OCI-LY3 (cell line): Measurements from ENCODE around the gene FNIP1.

Experiments
- EZH2phosphoT487 ChIP-seq: fragments of 200-600 bp; shearing (Covaris generic); IDR thresholded peaks from 2 replicates; pipeline ENCODE4 v1.6.1; 2018; ENCODE audit warnings: antibody characterized with exemption, mixed run types, low read depth
- TF ChIP-seq, protein P1 (sequence below): fragments of 200-600, 300-600 bp; sonication (generic); IDR thresholded peaks from 2 replicates; pipeline ENCODE4 v1.5.1; 2014; ENCODE audit warnings: antibody characterized with exemption, low read length, low read depth

DNA sequence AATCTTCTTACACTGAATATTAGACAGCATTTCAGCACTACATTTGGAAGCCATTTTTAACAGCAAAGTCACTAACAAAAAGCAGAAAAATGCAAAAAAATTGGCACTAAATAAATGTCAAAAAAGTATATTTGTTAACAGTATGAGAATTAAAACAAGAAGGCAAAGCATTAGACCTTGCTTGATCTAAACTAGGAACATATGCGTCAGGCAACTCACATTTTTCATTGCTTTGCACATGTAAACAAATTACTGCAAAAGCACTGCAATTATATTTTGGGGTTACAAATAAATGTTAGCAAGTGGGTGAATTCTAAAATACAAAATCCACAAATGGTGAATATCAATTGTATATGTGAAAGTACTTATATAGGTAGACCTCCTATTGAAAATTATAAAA, 112.8 kb downstream of the FNIP1 start:
- TF ChIP-seq, protein P1, sequence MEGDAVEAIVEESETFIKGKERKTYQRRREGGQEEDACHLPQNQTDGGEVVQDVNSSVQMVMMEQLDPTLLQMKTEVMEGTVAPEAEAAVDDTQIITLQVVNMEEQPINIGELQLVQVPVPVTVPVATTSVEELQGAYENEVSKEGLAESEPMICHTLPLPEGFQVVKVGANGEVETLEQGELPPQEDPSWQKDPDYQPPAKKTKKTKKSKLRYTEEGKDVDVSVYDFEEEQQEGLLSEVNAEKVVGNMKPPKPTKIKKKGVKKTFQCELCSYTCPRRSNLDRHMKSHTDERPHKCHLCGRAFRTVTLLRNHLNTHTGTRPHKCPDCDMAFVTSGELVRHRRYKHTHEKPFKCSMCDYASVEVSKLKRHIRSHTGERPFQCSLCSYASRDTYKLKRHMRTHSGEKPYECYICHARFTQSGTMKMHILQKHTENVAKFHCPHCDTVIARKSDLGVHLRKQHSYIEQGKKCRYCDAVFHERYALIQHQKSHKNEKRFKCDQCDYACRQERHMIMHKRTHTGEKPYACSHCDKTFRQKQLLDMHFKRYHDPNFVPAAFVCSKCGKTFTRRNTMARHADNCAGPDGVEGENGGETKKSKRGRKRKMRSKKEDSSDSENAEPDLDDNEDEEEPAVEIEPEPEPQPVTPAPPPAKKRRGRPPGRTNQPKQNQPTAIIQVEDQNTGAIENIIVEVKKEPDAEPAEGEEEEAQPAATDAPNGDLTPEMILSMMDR: no peak
- TF ChIP-seq EZH2phosphoT487: no peak
